LNCAP (cell line): ENCODE results near the gene WDR5.

Experiments
- CTCF ChIP-seq: fragments of 450-650 bp; IDR thresholded peaks from 2 replicates; pipeline ENCODE4 v1.5.1; 2017; ENCODE audit warnings: mild to moderate bottlenecking

The WDR5 gene

GRCh38 chr9:134135343-134136117, at the start of gene WDR5:
Gene WDR5, plus strand, starts transcription at chr9:134136082. Its CDS starts 3,796 bp downstream, at chr9:134139878.
- TF ChIP-seq CTCF = no peak

GRCh38 chr9:134088063-134088725, 47.7 kb upstream of the WDR5 start:
- no peak for TF ChIP-seq CTCF

GRCh38 chr9:134089972-134090371, 45.9 kb upstream of the WDR5 start:
- no peak for TF ChIP-seq CTCF

- TF ChIP-seq CTCF = peak; percentile 85
Measured at GRCh38 chr9:134099123-134099761, 36.6 kb upstream of the WDR5 start.

- no peak for TF ChIP-seq CTCF
Measured at GRCh38 chr9:134100040-134100439, 35.8 kb upstream of the WDR5 start.

GRCh38 chr9:134101623-134102149, 34.2 kb upstream of the WDR5 start:
- TF ChIP-seq CTCF = no peak

- TF ChIP-seq CTCF = no peak
Measured at GRCh38 chr9:134103391-134103998, 32.4 kb upstream of the WDR5 start.
